Caki2 (cell line): ENCODE data around the gene ABCD3. TPM values are rescaled to one million over a fixed set of nuclear protein-coding genes. Genes with fewer than 3 reads are reported as not detected.
A peak's percentile ranks its signal among the peaks of the same experiment; 100 is the strongest.
"Not testable (repeated sequence)": the region's sequence is repeated elsewhere in the genome, so short reads cannot be mapped to it uniquely, and the experiment has no call there.

ENCODE experiments used
- DNase-seq: peaks from one replicate; pipeline ENCODE4 v3.0.0-alpha.2; 2015; ENCODE audit warnings: low read depth
- in situ Hi-C: cut with HindIII; loops from 2 replicates; pipeline ENCODE4 v1.10.0; 2016; ENCODE audit warnings: low sequenced_read_pairs, low pct_unique_long_range_greater_than_20kb, mixed read lengths
- total RNA-seq: library from RNA; depleted of rRNA; stranded (reverse); fragments of >200 nt; shearing (Covaris generic); gene quantifications from 2 replicates; pipeline ENCODE4 v1.2.3, GENCODE V29; 2014; ENCODE audit warnings: low replicate concordance; rRNA removed

ABCD3 gene
- total RNA-seq, 1 experiment from 2014 or later = 17.1 TPM

DNA sequence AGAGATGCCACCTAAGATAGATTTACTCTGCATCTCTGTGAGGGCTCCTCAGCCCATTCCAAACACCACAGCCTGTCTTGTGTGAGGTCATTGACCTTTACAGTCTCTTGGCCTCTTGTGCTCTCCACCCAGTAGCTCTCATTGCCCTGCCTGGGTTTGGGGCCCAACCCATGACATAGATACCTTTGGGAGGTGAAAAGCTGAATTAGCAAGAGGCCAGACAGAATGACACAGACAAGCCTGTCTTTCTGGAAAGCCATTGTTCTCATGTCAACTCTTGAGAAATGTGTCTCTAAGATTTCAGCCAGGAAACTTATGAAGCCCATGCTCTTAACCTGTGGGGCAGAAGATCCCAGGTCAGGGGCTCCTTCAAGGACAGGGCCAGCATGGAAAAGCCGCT is 141.7 kb downstream of the ABCD3 start:
- DNase-seq = no peak
- in situ Hi-C loops = no loop called here

DNA sequence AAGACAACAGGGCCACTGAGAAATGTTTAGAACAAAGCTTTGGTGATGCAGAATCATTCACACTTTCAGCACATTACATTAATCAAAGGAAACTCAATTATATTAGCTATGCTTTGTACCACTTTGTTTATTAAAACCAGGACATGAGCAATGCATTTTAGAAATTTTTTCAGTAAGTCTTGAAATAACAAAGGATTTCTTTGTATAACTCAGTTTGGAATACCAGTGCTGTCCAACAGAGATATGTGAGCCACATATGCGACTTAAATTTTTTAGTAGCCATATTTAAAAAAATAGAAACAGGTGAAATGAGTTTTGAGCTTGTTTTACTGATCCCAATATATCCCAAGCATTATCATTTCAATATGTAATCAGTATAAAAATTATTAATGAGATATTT is 142.1 kb downstream of the ABCD3 start:
- no peak for DNase-seq
- in situ Hi-C loops = no loop called here

DNA sequence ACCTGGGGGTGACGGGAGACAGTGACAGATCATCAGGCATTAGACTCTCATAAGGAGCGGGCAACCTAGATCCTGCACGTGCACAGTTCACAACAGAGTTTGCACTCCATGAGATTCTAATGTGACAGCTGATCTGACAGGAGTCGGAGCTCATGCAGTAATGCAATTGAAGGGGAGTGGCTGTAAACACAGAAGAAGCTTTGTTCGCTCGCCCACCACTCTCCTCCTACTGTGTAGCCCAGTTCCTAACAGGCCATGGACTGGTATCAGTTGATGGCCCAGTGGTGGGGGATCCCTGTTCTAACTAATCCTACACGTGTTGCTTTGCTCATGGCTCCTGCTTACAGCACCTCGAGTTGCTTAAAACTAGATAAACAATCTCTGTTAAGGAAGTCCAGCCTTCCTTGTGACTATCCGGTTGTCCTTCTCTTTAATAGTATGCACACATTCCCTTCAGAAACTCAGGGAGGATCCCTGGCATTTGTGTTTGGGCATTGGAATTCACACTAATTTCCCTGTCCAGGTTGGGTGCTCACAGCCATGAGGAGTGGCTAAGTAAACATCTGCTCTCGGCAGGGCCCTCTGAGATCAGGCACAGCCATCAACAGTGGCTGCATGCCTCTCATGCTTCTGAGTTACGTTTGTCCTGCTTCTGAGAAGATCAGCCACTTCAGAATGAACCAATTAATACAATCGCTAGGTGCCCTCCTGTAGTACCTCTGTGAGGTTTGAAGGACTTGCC is 144.5 kb downstream of the ABCD3 start:
- in situ Hi-C loops = no loop called here
- DNase-seq = peak; percentile 56

DNA sequence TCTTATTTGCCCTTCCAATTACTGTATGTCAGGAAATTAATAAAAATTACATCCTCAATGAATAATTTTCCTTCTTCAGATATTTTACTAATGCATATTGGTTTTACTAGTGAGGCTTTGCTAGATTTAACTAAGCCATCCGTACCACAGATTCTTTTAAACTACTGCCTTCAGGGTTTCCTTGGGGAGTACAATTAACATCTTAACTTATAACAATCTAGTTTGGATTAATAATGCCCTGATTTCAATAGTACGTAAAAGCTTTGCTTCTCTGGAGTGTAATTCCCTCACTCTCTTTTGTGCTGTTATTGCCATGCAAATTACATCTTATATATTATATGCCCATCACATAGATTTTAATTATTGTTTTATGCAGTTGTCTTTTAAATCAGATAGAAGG is 147.7 kb downstream of the ABCD3 start:
- no peak for DNase-seq
- in situ Hi-C loops = no loop called here

DNA sequence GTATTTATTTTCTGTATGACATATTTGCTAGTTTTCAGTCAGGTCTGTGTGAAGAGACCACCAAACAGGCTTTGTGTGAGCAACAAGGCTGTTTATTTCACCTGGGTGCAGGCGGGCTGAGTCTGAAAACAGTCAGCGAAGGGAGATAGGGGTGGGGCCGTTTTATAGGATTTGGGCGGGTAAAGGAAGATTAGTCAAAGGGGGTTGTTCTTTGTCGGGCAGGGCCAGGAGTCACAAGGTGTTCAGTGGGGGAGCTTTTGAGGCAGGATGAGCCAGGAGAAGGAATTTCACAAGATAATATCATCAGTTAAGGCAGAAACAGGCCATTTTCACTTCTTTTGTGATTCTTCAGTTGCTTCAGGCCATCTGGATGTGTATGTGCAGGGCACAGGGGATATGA is 148.2 kb downstream of the ABCD3 start:
- in situ Hi-C loops, DNase-seq: not testable (repeated sequence)

DNA sequence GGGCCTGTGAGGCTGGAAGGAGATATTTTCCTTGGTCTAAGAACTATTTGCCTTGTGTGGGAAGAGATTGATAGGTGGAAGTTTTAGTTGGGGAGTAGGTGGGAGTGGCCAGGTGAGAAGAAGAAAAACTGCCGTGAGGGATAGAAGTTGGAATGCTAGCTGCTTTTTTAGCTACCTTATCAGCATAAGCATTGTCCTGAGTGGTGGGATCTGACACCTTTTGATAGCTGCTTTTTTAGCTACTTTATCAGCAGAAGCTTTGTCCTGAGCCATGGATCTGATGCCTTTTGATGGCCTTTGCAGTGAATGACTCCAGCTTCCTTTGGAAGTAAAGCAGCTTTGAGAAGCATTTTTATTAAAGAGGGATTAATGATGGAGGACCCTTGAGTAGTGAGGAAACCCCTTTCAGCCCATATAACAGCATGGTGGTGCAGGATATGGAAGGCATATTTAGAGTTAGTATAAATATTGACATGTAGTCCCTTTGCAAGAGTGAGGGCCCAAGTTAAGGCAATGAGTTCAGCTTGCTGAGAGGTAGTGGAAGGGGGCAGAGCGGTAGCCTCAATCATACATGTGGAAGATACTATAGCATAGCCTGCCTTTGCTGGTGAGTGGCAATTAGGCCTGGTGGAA is 149.9 kb downstream of the ABCD3 start:
- DNase-seq, in situ Hi-C loops: not testable (repeated sequence)

Other genes with a start within 250 kb of the ABCD3 start
- 31.9 and 37.5 TPM in 2 replicates for gene ARHGAP29, start 180.8 kb upstream of the ABCD3 start, total RNA-seq
- gene F3, start 123.4 kb downstream of the ABCD3 start, total RNA-seq = 3.4 and 6.6 TPM in 2 replicates